ENCODE data around the gene APPL2.

The APPL2 gene

DNA sequence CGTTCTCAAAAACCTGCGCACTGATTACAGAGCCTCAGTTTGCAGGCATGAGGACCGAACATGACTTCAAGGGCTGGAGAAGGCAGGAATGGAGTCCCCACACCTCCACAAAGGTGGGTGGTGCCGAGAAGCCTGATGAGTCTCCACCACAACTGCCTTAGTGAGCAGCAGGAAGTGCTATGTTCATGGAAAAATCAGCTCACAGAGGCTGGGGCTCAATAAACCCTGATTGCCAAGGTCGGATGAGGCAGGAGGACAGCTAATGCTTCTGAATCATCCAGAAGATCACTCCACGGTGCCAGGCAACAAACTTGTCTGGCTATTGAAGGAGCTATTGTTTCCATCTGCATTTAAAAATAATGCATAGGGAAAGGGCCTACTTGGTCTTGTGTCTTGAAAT lies 31.1 kb downstream of the APPL2 start:
- DNase-seq (ENCODE audit: low read depth, low spot score), result peak; percentile 83
- no peak overlapping the region for H3K4me3 ChIP-seq (ENCODE audit: low read depth, low read length)
- in situ Hi-C loops (cut with HindIII; ENCODE audit: low sequenced_read_pairs), result no loop called here
- TF ChIP-seq, protein P1, sequence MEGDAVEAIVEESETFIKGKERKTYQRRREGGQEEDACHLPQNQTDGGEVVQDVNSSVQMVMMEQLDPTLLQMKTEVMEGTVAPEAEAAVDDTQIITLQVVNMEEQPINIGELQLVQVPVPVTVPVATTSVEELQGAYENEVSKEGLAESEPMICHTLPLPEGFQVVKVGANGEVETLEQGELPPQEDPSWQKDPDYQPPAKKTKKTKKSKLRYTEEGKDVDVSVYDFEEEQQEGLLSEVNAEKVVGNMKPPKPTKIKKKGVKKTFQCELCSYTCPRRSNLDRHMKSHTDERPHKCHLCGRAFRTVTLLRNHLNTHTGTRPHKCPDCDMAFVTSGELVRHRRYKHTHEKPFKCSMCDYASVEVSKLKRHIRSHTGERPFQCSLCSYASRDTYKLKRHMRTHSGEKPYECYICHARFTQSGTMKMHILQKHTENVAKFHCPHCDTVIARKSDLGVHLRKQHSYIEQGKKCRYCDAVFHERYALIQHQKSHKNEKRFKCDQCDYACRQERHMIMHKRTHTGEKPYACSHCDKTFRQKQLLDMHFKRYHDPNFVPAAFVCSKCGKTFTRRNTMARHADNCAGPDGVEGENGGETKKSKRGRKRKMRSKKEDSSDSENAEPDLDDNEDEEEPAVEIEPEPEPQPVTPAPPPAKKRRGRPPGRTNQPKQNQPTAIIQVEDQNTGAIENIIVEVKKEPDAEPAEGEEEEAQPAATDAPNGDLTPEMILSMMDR (IDR thresholded peaks at IDR 0.05; ENCODE audit: low read depth, low read length), result no peak

DNA sequence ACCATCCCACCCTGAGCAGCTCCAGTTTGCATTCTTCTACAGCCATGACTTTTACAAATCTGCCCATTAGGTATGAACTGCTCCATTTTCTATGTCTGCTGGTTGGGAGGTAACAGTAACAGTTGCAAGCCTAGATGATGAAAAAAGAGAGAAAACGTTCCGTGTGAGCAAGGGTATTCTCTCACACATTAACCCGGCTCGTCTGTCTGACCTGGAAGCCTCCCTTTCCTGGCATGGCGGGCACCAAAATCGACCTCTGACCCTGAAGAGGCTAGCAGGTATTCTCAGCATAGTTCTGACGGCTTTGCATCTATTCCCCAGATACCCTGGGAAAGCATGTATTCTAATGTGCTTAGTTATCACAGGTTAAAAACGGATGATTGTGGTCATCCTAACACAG lies 31.8 kb downstream of the APPL2 start:
- DNase-seq (ENCODE audit: low read depth, low spot score), result no peak
- in situ Hi-C loops (cut with HindIII; ENCODE audit: low sequenced_read_pairs), result no loop called here
- TF ChIP-seq, protein P1 (IDR thresholded peaks at IDR 0.05; ENCODE audit: low read depth, low read length), result no peak
- no peak overlapping the region for H3K4me3 ChIP-seq (ENCODE audit: low read depth, low read length)

DNA sequence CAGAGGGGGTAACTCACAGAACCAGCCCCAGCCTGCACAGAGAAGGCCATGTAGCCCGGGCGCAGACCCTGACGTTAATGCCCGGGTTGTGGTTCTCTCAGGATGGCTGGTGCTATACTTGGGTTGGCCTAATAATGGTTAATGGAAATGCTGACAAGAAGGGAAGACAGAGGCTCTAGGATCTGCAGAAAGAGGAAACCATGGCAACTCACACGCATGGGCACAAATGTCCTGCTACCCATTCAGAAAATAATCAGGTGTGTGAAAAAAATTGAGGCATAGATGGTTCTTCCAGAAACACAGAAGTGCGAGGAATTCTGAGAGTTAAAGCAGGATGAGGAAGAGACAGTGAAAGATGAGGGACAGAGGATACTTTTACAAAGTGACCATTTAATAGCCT lies 33.8 kb downstream of the APPL2 start:
- no peak for DNase-seq (ENCODE audit: low read depth, low spot score)
- in situ Hi-C loops (cut with HindIII; ENCODE audit: low sequenced_read_pairs), result no loop called here
- H3K4me3 ChIP-seq (ENCODE audit: low read depth, low read length), result no peak overlapping the region
- TF ChIP-seq, protein P1 (IDR thresholded peaks at IDR 0.05; ENCODE audit: low read depth, low read length), result no peak

GRCh38 chr12:105201299-105201698 lies 34.7 kb downstream of the APPL2 start:
- TF ChIP-seq, protein P1 (IDR thresholded peaks at IDR 0.05; ENCODE audit: low read depth, low read length), result no peak
- in situ Hi-C loops (cut with HindIII; ENCODE audit: low sequenced_read_pairs), result no loop called here
- H3K4me3 ChIP-seq (ENCODE audit: low read depth, low read length), result no peak overlapping the region
- DNase-seq (ENCODE audit: low read depth, low spot score), result no peak

GRCh38 chr12:105200385-105200784 lies 35.6 kb downstream of the APPL2 start:
- in situ Hi-C loops (cut with HindIII; ENCODE audit: low sequenced_read_pairs), result no loop called here

GRCh38 chr12:105198961-105199360 lies 37.0 kb downstream of the APPL2 start:
- no peak overlapping the region for H3K4me3 ChIP-seq (ENCODE audit: low read depth, low read length)
- DNase-seq (ENCODE audit: low read depth, low spot score), result no peak
- TF ChIP-seq, protein P1 (IDR thresholded peaks at IDR 0.05; ENCODE audit: low read depth, low read length), result no peak
- in situ Hi-C loops (cut with HindIII; ENCODE audit: low sequenced_read_pairs), result no loop called here

More at GRCh38 chr12:105200385-105200784, 35.6 kb downstream of the APPL2 start:
- DNase-seq (ENCODE audit: low read depth, low spot score), result no peak
- TF ChIP-seq, protein P1 (IDR thresholded peaks at IDR 0.05; ENCODE audit: low read depth, low read length), result no peak
- no peak overlapping the region for H3K4me3 ChIP-seq (ENCODE audit: low read depth, low read length)

DNA sequence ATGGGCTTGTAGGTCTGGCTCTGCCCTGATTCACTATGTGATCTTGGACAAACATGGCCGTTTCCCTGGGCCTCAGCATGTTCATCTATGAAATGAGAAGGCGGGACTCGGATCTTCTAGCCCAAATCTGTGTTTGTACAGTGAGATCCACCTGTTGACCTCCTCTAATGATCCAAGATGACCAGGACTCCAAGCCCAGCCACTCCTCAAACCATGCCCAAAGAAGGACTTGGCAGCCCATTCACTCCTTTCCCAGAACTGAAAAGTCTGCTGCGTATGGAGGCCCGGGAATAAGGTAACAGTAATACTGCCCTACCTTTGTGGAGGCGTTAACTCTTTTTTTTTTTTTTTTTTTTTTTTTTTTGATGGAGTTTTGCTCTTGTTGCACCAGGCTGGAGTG lies 39.9 kb downstream of the APPL2 start:
- TF ChIP-seq, protein P1 (IDR thresholded peaks at IDR 0.05; ENCODE audit: low read depth, low read length), result no peak
- no peak for DNase-seq (ENCODE audit: low read depth, low spot score)
- in situ Hi-C loops (cut with HindIII; ENCODE audit: low sequenced_read_pairs), result no loop called here
- H3K4me3 ChIP-seq (ENCODE audit: low read depth, low read length), result no peak overlapping the region
